Inflammatory macrophage treated with lipopolysaccharide for 4 hours (primary cell): ENCODE data around the gene COPB2.
"Not testable (repeated sequence)": the region's sequence is repeated elsewhere in the genome, so short reads cannot be mapped to it uniquely, and the experiment has no call there.

ENCODE experiments used
- DNase-seq: peaks from one replicate; pipeline ENCODE4 v3.0.0-alpha.2; 2020

Gene COPB2

DNA sequence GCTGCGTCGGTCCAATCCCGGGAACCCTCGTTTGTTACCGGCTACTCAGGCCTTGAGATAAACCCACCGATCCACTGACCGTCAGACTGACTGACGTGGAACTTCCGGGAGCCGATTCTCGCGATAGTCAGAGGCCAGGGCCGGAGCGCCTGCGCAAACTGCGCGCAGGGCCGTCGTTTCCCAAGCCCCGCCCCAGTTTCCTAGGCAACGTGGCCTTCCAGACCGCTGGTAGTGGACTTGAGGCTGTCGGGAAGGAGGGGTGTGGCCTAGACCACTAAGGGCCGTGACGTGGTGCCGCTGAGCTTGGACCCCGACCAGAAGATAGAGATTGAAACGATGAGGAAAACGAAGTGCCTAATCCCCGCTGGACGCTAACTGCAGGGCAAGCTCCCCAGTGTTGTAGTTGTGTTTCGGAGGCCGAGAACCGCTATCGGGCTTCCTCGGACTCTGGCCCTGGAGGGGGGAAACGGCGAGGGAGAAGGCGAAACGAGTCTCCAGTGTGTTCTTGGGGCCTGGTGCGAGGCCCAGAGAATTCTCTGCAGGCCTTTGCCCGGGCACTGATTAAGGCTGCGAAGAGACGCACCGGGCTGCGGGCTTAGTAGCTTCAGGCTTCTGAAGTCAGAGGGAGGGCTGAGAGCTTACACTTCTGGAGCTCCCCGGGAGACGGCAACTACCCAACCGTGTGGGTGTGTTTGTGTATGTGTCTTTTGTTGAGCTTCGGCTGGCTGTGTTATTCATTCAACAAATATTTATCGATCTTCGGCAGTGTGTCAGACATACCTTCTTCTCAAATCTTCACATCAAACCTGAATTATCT, at the start of gene COPB2:
Gene COPB2, minus strand, starts transcription at position 96 of the 817 bp plus-strand sequence. CDS start 97 bp downstream, outside the sequence.
- DNase-seq: peak; percentile 99

DNA sequence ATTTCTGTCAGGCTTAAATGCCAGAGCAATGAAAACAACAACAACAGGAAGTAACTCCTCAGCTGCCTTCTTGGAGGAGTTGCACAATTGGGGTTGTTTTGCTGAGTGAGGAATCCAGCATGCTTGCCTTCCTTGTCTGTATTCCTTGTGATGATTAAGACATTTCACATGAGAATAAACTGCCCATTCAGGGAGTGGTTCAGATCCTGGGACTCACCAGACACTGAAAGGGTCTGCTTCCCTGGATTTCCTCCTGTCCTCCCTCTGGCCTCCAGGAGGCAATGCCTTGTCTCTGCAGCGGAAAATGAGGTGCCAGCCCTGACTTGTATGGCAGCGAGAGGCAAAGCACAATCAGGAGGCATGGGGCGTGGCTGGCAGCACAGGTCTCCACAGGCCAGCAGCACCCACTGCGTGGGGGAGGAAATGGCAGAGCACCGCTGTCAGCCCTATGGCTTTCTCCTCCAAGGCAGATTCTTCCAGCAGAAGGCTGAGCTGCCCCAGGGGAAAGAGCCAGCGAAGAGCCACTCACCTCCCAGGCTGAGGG, 45.4 kb upstream of the COPB2 start:
- DNase-seq: peak; percentile 74

DNA sequence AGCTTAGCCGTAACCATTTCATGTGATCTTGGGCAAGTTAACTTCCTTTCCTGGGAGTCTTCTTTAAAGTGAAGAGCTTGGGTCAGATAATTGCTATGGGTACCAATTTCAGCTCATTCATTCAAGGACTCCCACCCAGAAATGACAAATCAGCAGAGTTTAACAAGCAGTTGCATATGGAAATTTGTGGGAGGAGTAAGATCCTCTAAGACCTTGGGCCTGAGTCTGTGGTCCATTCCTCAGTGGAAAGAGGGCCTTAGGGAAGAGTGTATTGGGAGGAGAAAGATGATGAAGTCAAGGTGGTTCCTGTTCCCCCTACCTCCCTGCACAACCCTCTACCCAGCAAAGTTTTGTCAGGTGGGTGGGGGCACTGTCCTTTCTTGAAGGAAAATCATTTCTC, 44.8 kb upstream of the COPB2 start:
- no peak for DNase-seq

DNA sequence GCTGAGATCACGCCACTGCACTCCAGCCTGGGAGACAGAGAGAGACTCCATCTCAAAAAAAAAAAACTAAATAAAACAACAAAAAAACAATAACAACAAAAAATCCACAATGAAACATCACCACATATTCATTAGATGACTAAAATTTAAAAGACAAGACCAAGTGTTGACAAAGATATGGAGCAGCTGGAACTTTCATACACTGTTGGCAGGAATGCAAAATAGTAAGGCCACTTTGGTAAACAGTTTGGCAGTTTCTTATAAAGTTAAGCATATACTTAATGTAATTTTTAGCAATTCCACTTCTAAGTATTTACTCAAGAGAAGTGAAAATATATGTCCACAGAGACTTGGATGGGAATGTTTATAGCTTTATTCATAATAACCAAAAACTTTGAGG, 43.6 kb upstream of the COPB2 start:
- DNase-seq: no peak

DNA sequence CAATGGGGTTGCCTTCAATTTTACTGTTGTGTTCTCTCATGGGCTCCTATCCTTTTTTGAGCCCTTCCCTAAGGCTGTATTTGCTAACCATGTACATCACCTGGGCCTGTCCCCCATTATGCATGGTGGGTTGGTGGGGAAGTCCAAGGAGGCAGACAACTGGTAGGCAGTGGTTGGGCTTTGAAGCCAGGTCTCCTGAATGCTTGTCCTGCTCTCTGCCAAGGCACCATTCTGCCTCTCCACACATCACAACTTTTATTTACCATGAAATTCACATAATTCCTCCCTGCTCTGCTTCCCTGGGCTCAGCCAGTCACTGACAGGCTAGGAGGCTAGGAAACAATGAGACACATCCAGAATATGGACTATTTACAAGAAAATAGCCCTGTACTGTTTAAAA, 41.0 kb upstream of the COPB2 start:
- no peak for DNase-seq

DNA sequence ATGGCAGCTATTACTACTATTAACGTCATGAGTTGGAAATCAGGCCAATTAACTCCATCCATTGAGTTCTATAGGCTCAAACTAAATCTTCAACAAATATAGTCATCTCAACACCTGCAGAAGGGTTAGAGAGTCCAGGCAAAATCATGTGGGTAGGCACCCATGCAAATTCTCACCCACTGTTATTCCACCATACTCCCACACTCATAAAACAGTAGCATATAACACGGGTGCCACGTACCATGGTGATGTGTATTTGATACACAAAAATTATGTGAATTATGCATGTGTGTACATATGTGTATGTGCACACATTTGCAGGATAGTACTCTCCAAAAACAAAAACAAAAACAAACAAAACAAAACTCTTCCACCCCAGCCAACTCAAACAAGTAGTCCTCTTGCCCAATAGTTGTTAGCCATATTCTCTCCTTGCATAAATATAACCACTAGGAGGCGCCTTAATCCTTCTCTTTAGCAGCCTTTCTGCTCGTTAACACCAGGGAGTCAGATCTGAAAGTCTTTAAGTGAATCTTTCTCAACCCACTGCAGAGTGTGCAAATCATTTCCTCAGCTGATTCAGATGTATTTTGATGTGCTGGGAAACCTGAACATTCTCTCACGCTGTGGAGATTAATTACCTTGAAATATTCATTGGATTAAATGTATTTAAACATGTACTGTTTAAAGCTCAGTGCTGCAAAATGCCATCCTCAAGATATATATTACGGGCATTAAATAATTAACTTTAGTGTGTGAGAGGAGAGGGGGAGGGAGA, 38.0 kb upstream of the COPB2 start:
- DNase-seq: peak; percentile 87

DNA sequence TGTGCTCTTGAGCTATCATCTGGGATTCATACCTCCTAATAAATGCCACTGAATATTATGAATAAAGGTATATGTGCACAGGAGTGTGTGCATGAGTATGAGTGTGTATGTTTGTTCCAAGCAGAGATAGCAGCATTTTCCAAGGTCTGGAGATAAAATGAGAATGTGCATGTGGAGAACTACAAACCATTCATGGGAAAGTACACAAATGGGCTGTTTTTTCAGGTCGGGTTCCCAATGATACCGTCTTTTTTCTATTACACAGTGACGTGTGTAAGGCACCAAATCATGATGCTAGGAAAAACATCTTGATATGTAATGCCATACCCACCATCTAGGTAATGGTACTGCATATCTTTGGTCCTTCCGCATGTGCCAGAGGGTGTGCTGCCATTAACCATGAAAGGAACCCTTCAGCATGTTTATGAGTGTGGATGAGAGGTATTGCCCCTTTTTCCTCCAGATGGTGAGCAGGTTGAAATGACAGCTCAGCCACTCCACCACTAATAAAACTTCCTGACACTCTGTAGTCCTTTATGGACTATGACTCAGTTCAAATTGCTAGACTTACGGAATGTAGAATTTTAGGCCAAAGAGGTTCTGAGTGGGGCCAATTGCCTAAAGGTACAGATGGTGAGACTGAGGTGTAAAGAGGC, 36.4 kb upstream of the COPB2 start:
- no peak for DNase-seq

DNA sequence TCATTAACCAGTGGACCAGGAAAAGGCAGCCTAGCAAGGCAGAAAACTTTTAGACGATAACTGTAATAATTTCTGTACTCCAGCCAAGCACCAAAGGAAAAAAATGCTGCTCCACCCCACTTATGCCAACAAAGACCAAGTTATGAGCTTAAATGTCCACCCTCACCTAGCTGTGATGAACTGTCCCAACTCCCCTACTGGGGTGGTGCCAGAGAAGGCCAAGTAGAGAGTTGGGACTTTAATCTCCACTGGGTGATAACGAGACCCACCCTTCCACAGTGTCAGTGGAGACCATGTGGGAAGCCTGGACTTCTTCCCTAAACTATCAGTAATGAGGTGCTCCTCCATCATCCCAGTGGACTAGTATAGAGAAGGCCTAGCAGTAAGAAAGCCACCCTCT, 33.8 kb upstream of the COPB2 start:
- DNase-seq: no peak

DNA sequence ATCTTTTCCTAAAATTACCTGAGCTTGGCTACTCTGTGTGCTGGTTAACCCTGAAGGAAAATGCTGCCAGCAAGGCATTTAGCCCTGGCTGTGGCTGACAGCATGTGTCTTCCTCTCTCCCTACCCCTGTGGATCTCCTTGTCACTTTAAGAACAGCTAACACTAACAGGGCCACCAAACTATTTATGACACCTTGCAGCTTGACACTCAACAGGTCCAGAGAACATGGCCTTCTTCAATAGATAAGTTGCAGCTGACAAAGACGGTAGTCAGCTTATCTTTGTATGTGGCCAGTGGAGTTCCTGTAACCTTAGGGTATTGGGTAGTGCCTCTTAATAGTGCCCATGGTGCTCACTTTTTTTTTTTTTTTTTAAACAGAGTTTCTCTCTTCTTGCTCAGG, 32.0 kb upstream of the COPB2 start:
- DNase-seq: no peak

DNA sequence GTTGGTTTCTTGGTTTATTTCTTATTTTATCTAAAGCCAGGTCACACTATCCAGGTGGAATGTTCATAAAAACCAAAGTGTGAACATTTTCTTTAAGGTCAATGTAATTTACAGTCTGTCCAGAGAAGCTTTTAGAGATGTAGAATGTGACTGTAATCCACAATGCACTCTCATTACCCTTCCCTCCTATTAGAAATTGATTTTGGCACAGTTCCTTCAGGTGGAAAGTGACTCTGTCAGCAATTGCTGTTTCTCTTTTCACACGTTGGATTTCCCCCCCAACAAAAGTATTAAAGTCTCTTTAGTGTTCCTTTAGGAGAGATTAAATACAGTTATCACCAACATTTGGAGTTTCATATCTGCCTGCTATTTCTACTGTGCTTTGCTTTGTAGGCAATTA, 31.6 kb upstream of the COPB2 start:
- DNase-seq: no peak

DNA sequence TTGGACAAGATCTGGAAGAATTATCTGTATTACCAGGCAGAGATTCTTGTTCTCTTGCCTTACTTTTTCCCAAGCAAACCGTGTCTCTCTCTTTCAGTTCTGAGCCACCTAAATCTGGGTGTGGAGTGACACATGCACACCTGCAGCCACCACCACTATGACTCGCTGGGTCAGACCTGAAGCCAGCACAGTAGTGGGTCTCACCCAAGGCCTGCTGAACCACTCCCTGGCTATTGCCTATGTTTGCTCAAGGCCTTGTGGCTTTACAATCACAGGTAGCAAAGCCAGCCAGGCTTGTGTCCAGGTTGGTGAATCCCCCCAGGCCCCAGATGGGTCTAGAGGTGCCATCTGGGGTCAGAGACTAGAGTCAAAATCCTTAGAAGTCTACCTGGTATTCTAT, 28.7 kb upstream of the COPB2 start:
- DNase-seq: no peak

DNA sequence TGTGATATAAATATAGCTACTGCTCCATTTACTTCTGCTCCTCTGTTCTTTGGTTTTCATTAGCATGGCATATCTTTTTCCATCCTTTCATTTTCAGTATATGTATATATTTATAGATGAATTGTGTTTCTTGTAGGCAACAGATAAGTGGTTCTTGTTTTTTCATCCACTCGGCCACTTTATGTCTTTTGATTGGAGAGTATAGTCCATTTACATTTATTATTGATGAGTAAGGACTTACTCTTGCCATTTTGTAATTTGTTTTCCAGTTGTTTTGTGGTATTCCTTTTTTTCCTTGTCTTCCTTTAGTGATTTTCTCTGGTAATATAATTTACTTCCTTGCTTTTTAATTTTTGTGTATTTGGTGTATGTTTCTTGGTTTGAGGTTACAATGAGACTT, 26.8 kb upstream of the COPB2 start:
- no peak for DNase-seq

DNA sequence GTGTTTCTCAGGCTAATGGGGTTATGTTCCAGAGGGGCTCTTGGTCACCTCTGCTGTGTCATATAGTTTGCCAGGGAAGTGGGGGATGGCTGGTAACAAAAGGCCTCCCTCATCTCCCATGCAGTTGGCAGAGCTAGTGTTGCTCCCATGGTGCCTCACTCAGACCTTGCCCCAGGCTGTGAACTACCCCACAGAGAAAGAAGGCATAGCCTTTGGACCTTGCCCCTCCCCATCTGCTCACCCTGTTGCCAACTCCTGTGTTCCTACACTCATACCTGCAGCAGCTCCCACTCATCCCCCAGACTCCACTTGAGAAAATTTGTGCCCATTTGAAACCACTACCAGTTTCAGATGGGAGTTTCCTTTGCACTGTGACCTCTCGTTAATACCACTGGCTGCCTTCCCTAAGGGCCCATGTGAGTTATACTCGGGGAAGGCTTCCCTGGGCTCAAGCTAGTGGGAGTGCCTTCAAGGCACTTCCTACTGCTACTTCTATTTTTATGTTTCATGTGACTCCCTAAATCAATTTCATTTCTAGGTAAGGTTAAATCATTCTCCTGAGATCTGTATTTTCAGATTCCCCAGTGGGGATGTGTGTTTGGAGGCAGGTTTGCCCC, 25.3 kb upstream of the COPB2 start:
- no peak for DNase-seq

DNA sequence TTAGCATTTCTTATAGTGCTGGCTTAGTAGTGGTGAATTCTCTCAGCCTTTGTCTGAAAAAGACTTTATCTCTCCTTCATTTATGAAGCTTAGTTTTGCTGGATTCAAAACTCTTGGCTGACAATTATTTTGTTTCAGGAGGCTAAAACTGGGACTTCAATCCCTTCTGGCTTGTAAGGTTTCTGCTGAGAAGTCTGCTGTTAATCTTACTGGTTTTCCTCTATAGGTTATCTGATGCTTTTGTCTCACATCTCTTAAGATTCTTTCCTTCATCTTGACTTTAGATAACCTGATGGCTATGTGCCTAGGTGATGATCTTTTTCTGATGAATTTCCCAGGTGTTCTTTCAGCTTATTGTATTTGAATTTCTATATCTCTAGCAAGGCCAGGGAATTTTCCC, 23.4 kb upstream of the COPB2 start:
- not testable (repeated sequence) for DNase-seq

DNA sequence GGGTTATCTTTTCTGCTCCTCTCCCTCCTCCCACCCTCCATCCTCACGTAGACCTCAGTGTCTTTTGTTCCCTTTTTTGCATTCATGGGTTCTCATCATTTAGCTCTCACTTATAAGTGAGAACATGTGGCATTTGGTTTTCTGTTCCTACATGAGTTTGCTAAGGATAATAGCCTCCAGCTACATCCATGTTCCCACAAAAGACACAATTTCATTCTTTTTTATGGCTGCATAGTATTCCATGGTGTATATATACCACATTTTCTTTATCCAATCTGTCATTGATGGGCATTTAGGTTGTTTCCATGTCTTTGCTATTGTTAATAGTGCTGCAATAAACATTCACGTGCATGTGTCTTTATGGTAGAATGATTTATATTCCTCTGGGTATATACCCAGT, 11.7 kb upstream of the COPB2 start:
- DNase-seq: not testable (repeated sequence)

DNA sequence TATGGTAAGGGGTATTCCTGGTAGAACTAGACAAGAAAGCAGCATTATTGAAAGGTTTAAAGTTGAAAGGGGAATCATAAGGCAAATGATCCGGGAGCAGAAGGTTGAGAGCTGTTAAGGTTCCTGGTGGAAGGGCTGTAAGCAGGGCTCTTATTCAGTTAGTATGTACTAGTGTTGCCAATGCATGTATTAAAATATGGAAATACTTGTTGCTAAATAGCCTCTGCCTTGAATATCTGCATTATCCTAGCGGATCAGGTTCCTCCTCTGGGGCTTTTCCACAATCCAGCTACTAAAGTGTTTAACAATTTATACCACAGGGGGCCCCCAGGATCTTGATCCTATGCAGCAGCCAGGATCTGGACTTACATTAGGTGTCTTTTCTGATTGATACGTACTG, 7.3 kb upstream of the COPB2 start:
- DNase-seq: no peak

DNA sequence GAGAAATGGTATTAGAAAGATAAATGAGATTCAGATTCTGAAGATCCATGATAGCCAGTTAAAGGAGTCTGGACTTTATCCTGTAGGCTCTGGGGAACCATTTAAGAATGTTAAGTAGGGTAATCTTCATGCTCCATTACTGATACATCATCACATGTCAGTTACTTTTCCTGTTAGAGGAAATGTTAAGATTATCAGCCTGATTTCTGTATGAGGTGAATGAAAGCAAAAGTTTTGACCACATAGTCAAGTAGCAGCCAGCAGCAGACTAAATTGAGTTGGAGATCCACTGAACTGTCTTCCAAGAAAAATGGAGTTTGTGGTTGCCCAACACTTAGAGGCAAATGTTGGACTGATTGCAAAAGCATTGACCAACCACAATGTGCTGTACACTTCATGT, 4.7 kb upstream of the COPB2 start:
- DNase-seq: no peak

DNA sequence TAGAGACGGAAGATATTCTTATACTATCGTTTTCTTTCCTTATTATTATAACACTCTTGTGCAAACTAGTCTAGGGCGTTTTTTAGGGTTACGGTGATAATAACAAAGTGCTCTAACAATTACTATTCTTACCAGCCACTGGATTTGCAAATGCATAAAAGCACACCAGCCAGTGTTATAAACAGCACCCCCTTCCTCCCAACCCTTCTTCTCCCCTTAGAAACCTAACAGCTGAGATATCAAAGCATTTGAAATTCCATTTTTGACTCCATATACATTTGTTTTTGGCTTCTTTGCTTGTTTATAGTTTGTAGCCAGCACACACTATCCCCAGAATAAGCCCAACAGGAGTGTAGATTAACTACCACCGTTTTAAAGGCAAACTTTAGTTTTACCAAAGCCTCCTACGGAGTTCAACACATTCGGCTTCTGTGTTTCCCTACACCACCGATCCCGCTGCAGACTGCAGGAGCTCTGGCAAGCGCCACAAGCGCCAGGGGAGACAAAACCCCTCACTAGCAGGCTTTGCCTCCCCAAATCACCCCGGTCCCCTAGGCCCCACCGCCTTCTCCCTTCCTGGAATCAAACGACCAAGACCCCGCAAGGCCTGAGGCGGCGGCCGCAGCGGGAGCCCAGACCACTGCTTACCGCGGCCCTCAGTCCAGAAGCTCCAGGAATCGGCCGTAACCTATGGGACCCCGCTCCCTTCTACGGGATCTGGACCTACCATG, 461 bp downstream of the COPB2 start:
- peak; percentile 4 for DNase-seq

DNA sequence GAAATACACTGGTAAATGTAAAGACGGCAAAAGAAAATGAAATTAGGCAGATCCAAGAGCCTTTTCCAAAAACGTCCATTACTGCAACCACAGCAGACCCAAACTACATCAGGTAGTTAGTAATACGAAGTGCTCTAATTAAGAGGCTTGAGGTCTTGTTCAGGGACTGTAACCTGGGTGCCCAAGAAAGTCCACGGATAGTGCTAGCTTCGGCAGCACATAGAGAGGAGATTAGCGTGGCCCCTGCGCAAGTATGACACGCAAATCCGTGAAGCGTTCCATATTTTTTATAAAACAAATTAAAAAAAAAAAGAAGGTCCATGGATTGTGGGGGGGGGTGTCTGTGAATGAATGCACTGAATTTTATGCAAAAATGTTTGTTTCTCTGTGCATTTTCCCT, 1.4 kb downstream of the COPB2 start:
- DNase-seq: no peak

DNA sequence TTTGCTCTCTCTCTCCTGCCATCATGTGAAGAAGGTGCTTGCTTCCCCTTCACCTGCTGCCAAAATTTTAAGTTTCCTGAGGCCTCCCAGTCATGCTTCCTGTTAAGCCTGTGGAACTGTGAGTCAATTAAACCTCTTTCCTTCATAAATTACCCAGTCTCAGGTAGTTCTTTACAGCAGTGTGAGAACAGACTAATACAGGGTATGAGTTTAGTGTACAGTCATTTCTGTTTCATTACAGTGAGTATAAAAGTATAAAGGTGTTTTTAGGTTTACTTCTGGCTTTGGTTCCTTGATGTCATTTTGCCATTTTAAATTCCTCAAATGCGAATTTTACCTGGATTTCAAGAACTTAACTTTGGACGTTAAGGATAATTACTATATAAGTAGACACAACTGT, 7.2 kb downstream of the COPB2 start:
- not testable (repeated sequence) for DNase-seq

DNA sequence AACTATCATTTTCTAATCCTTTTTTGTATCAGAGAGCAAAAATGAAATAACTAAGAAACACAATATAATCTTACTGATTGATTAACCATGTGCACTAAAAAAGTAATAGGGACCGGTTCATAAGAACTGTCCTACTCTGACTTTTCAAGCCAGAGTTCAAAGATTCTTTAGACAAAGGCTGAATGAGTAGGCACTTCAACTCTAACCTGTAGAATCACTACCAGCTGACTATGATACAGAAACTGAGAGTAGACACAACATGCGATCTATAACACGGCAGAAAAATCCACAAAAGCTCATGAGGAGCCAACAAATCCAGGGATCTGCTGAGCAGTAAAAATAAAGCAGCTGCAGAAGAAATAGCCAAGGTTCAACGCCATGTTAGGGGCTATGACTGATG, 8.9 kb downstream of the COPB2 start:
- DNase-seq: no peak

DNA sequence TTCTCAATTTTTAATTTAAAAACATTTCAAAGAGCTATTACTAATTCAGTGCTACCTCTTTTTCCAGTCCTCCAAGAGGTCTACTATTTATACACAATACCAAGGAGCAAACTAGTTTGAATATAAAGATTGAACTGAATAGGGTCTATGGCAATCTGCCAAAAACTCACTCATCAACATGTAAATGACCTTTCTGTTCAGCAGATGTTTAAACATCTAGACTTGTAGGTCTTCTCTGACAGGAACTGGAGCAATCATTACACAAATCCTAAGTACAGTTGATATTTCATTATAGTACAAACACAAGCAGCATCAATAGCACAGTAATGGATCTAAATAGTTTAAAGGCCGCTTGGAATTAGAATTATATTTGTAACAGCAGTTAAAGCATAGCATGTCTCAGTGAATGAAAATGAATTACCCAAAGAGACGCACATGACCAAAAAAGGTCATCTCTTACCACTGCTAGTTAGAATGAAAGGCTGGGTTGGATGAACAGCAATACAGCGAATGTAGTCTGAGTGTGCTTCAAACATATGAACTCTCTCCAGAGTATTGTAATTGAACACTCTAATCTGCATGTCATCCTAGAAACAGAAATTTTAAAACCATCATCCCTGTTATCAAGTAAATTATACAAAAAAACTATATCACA, 10.7 kb downstream of the COPB2 start:
- DNase-seq: no peak
